Measurements from ENCODE around the gene FER1L5.

Gene FER1L5

GRCh38 chr2:96642564-96643360 is at the start of gene FER1L5:
Gene FER1L5 (plus strand): TSS chr2:96642764. CDS start chr2:96642837, 73 bp downstream.
- no peak for DNase-seq (ENCODE audit: low read depth)

DNA sequence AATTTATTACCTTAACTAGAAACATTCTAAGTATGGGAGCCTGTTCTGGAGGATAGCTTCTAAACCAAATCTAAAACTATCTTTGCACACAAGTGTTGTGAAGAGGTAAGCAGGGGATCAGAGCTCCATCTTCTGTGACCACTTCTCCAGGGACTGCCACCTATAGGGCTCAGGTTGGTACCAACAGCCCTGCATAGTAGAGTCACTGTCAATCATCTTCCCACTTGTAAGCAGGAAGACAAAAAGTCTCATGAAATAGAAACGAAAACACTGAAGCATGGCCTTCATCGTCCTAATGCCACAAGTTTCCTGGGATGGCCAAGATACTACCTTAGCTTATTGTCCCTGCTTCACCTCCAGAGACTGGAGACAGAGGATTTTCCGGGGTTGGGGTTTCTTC is 48.3 kb upstream of the FER1L5 start:
- DNase-seq (ENCODE audit: low read depth): no peak

DNA sequence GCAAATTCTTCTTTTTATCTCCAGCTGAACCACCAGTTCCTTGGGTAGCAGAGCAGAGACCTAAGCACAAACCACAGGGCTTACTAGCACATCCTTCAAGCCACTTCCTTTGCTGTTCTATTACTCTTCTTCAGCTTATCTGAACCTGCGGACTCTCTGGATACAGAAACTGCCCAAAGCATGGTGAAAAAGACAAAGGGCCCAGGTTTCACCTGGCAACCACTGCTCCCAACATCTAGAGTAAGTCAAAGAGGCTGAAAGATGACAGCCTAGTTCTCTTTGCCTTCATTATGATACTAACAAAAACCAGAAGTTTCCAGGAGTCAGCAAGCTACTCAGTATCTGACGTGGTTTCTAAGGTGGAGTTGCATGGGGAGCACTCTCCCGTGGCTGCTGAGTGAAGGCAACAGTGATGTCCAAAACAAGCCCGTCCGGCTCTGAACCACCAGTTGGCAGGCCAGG is 47.8 kb upstream of the FER1L5 start:
- DNase-seq (ENCODE audit: low read depth): no peak

DNA sequence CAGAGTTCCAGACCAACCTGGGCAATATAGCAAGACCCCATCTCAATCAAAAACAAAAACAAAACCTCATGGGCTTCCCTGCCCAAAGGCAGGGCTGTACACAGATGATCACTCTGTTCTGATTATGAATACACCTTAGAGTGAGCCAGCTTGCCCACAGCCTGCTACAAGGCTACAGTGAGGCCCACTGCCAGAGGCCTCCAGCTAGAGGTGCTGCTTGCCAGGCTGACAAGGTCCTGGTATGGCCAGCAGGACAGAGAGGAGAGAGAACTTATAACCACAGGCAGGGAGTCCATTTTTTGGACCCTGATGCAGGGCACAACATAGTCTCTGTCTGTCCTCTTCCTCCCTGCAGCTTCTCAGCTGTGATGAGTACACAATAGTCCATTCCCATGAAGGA is 46.0 kb upstream of the FER1L5 start:
- DNase-seq (ENCODE audit: low read depth): no peak

DNA sequence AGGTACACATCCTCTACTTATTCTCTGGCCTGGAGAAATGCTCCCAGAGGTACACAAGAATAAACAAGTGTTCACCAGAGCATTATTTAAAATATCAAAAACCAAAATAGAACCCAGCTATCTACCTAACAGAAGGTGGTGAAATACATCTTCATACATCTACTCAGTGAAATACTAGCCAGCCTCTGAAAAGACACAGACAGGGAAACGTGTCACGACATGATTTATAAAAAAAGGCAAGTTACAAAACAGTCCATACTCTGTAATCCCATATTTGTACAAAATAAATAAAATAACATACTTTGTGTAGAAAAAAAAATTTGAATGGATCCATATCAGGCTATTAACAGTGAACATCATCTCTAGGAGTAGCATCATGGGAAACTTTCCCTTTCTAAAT is 42.6 kb upstream of the FER1L5 start:
- DNase-seq (ENCODE audit: low read depth): no peak

GRCh38 chr2:96601382-96602292 is 40.9 kb upstream of the FER1L5 start:
- DNase-seq (ENCODE audit: low read depth): no peak

GRCh38 chr2:96602330-96602823 is 40.2 kb upstream of the FER1L5 start:
- no peak for DNase-seq (ENCODE audit: low read depth)

- DNase-seq (ENCODE audit: low read depth): no peak
Observed at GRCh38 chr2:96604104-96604503, 38.5 kb upstream of the FER1L5 start.

DNA sequence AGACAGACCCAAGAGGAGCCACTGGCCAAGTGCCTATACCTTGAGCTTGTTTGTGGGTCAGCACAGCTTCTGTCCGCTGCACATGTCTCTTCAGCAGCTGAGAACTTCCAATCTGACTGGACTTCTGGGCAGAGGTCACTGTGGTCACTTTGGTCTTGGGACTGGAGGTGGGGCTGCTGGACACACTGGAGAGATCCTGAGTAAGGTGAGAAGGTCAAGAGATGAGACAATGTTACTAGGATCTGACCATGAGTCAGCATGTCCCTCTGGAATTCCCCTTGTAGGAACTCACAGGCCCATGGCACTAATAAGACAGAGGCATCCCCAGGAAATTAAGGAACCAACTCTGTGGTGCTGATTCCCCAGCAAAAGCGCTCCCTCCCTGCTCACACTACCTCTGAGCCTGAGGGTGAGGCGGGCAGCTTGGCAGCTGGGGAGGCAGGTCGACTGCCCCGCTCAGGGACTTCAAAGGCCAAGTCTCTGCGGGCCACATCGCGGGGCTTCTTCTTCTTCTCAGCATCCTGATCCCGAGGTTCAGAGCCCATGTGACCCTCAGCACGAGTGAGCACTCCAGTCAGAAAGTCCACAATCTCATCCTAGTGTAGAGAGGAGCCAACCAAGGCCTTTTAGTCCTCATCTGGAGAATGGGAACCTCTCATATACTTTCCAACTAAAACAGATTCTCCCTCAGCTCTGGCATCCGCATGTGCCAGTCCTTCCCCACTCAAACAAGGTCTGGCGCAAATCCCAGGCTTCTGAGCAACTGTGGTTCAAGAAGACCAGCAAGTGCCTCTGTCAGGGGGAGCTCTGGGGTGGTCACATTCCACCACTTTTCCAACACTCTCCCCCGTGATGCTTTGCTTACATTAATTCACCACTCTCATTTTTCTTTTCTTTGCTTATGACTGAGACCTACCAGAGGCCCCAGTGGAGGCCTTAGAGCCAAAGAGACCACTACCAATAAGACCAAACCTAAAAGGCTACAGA is 33.8 kb upstream of the FER1L5 start:
- no peak for DNase-seq (ENCODE audit: low read depth)

GRCh38 chr2:96616128-96616527 is 26.4 kb upstream of the FER1L5 start:
- no peak for DNase-seq (ENCODE audit: low read depth)

- DNase-seq (ENCODE audit: low read depth): no peak
Observed at GRCh38 chr2:96616535-96616934, 26.0 kb upstream of the FER1L5 start.

GRCh38 chr2:96617012-96617411 is 25.6 kb upstream of the FER1L5 start:
- DNase-seq (ENCODE audit: low read depth): no peak

- no peak for DNase-seq (ENCODE audit: low read depth)
Observed at GRCh38 chr2:96618596-96619283, 23.8 kb upstream of the FER1L5 start.

DNA sequence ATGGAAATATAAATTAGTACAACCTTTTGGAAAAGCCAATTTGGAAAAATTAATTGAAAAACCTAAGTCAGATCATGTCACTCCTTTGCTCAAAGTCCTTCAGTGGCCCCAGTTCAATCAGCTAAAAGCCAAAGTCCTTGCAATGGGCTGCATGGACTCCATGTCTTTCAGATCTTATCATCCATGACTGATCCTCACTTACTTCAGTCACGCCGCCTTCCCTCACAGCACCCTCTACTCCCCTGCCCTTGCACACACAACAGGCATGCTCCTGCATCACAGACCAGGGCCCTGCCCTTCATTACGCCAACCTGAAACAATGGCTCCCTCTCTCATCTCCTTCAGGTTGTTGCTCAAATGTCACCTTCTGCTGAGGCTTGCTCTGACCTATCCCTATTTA is 20.0 kb upstream of the FER1L5 start:
- DNase-seq (ENCODE audit: low read depth): no peak

- DNase-seq (ENCODE audit: low read depth): no peak
Observed at GRCh38 chr2:96623116-96623515, 19.4 kb upstream of the FER1L5 start.

DNA sequence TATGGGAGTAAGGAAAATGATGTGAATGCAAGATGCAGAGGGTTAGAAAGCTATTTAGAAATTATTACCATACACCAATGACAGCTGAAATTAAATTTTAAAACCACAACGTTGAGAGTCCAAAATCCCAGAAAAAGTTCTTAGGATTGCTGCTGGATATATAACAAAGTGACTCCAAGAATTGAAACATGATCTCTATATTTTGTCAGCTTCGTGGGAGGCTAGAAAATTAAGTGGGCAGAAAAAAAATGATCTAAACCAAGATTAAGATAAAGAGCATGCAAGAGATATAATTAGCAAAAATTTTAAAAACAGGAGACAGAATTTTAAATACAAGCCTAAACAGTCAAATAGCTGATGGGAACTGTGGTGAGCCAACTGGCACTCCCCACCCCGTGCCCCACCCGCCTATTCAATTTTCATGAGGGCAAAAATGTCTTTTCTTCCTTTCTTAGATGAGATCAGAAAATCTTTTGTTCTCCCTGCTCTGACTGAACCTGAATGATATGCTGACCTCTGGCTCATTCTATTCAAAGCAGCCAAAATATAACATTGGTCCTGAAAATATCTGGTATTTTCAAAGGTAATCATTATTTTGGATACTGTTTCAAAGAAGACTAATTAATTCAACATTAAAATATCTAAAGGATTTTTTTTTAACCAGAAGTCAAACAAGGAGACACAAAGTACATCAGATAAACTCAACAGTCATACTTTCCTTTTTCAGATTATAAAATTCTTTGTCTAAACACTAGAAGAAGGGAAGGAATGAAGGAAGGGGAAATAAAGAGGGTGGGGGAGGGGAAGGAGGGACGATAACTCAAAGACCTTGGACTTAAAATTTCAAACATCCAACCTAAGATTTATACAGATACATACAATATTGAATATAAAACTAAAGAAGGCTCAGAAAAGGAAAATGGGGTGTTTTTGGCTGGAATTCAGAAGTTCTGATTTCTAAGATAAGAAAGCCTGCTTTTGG is 16.7 kb upstream of the FER1L5 start:
- no peak for DNase-seq (ENCODE audit: low read depth)

DNA sequence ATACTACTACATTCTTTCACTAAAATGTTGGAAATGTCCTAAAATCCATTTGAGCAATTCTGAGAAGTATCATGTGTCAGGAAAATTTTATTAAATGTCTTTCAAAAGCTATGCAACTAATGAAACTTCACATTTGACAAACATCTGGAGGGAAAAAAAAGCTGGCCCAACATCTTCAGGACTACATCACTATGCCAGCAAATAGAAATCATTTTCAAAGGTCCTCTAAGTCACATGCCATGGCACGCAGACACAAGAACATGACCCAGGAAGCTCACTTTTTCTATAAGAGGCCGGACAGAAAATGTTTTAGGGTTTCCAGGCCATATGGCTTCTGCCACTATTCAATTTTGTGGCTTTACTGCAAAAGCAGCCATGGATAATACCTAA is 16.0 kb upstream of the FER1L5 start:
- DNase-seq (ENCODE audit: low read depth): no peak

- no peak for DNase-seq (ENCODE audit: low read depth)
Observed at GRCh38 chr2:96631804-96632435, 10.6 kb upstream of the FER1L5 start.

DNA sequence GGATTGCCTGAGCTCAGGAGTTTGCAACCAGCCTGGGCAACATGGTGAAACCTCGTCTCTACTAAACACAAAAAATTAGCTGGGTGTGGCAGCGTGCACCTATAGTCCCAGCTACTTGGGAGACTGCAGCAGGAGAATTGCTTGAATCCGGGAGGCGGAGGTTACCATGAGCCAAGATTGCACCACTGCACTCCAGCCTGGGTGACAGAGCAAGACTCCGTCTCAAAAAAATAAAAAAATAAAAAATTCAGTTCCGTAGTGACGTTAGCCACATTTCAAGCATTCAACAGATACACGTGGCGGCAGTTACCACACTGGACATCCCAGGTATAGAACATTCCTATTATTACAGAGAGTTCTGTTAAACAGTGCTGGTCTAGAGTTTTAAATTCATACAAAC is 8.9 kb upstream of the FER1L5 start:
- no peak for DNase-seq (ENCODE audit: low read depth)

Data from stimulated activated CD8-positive, alpha-beta memory T cell treated with anti-CD3 and anti-CD28 coated beads, Interleukin-12 subunit alpha, Interleukin-12 subunit beta, amount 100 ng/mL, for 1 hour (primary cell).